ENCODE results near the gene SLC44A4.

The SLC44A4 gene

DNA sequence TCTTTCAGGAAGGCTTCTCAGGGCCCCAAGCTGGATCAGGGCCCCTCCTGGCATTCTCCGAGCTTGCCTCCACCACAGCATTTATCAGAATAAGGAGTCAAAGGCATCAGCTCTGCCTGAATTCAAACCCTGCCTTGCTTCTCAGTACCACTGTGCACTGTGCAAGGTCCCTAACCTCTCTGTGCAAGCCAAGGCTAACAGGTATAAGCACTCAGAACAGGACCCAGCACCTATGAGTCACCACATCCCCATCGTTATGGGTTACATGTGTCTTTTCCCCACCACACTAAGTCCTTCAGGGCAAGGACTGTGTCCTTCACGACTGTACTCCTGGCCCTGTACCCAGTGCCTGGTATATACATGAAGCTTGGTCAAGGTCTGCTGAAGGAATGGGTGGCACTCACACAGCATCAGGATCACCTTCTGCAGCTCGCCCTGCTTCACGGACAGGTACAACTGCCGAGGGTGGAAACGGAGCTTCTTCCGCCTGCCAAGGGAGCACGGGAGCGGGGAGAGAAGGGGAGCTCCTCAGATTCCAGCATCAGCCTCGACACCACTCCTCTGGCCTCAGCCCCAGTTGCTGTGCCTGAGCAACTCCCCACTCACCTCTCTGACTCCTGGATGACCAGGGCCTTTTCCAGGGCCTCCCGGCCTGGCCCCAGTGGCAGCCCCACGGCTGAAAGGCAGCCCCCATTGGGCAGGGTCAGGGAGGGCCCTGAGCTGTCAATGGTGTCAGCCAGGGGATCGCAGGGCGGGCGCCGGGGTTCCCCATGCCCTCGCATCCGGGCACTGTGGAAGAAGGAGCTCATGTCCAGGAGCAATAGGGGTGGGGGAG is 8.6 kb upstream of the SLC44A4 start:
- TF ChIP-seq, protein P1, sequence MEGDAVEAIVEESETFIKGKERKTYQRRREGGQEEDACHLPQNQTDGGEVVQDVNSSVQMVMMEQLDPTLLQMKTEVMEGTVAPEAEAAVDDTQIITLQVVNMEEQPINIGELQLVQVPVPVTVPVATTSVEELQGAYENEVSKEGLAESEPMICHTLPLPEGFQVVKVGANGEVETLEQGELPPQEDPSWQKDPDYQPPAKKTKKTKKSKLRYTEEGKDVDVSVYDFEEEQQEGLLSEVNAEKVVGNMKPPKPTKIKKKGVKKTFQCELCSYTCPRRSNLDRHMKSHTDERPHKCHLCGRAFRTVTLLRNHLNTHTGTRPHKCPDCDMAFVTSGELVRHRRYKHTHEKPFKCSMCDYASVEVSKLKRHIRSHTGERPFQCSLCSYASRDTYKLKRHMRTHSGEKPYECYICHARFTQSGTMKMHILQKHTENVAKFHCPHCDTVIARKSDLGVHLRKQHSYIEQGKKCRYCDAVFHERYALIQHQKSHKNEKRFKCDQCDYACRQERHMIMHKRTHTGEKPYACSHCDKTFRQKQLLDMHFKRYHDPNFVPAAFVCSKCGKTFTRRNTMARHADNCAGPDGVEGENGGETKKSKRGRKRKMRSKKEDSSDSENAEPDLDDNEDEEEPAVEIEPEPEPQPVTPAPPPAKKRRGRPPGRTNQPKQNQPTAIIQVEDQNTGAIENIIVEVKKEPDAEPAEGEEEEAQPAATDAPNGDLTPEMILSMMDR (IDR thresholded peaks at IDR 0.05; ENCODE audit: low read depth, low read length): no peak
- in situ Hi-C loops (cut with HindIII; ENCODE audit: low sequenced_read_pairs): no loop called here
- DNase-seq (ENCODE audit: low read depth, low spot score): no peak
- no peak overlapping the region for H3K4me3 ChIP-seq (ENCODE audit: low read depth, low read length)

DNA sequence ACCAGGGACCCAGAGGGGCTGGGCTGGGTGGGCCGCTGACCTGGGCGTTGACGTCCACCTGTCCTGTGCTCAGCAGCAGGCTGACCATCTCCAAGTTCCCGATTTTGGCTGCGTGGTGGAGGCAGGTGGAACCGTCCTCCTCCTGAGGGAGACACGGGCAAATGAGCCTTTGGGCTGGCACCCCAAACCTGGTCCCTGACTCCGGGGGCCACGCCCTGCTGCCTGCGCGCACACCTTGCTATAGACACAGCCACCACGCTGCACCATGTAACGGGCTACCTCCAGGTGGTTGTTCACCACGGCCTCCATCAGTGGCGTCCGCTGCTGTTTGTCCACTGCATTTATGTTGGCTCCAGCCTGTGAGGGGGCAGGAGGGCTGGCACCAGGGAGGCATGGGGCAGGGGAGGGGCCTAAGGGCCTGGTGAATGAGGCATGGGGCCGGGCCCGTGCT is 7.8 kb upstream of the SLC44A4 start:
- in situ Hi-C loops (cut with HindIII; ENCODE audit: low sequenced_read_pairs): no loop called here
- TF ChIP-seq, protein P1 (IDR thresholded peaks at IDR 0.05; ENCODE audit: low read depth, low read length): no peak
- H3K4me3 ChIP-seq (ENCODE audit: low read depth, low read length): no peak overlapping the region
- DNase-seq (ENCODE audit: low read depth, low spot score): no peak

DNA sequence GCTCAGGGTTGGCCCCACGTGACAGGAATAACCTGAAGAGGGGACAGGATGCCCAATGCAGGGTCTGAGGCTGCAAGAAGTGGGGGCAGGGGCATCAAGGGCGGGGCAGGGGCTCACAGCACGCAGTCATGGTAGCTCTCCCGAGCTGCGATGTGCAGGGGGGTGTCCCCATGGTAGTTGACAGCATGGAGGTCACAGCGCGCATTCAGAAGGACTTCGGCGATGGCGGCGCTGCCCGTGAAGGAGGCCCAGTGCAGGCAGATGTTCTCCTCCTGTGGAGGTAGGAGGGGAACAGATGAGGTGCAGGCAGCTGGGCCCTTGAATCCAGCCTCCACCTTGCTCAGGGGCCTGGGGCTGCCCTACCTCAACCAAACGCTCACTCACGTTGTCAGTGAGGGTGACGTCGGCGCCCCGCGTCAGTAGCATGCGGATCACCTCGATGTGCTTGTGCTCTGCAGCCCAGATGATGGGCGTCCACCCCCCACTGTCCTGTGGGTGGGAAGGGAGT is 5.8 kb upstream of the SLC44A4 start:
- no peak for DNase-seq (ENCODE audit: low read depth, low spot score)
- no peak overlapping the region for H3K4me3 ChIP-seq (ENCODE audit: low read depth, low read length)
- in situ Hi-C loops (cut with HindIII; ENCODE audit: low sequenced_read_pairs): no loop called here
- TF ChIP-seq, protein P1 (IDR thresholded peaks at IDR 0.05; ENCODE audit: low read depth, low read length): no peak

DNA sequence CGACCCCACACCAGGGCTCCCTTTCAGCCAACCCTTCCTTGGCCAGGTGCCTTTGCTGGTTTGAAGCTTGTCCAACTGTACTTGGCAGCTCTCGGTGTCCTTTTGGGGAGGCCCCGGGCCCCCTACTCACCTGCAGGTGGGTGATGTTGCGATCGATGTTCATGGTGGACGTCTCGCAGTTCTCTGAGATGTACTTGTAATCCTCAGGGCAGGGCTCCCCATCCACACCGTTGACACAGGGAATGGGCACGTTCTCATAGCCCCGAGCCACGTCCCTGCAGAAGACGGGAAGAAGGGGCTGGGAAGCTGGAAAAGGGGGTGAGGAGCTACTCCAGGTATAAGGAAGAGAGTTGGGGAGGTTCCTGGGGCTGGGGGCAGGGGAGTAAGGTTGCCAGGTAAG is 4.9 kb upstream of the SLC44A4 start:
- no peak for DNase-seq (ENCODE audit: low read depth, low spot score)
- no peak overlapping the region for H3K4me3 ChIP-seq (ENCODE audit: low read depth, low read length)
- TF ChIP-seq, protein P1 (IDR thresholded peaks at IDR 0.05; ENCODE audit: low read depth, low read length): no peak
- in situ Hi-C loops (cut with HindIII; ENCODE audit: low sequenced_read_pairs): no loop called here

DNA sequence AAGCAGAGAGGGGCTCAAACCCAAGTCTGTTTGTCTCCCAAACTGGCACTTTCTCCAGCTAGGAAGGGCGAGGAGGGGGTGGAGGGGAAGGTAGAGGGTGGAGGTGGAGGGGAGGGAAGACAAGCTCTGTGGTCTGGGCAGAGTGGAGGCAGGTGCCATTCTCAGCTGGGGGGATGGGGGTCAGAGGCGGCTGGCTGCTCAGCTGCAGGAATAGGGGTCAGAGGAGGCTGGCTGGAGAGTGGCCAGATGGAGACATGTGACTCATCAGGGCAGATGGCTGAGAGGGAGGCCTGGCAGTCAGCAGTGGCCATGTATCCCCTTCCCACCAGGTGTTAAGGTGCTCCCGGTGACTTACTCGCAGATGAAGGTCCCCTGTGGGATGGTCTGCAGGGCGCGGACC is 3.5 kb upstream of the SLC44A4 start:
- no peak for DNase-seq (ENCODE audit: low read depth, low spot score)
- in situ Hi-C loops (cut with HindIII; ENCODE audit: low sequenced_read_pairs): no loop called here
- TF ChIP-seq, protein P1 (IDR thresholded peaks at IDR 0.05; ENCODE audit: low read depth, low read length): no peak
- H3K4me3 ChIP-seq (ENCODE audit: low read depth, low read length): no peak overlapping the region

DNA sequence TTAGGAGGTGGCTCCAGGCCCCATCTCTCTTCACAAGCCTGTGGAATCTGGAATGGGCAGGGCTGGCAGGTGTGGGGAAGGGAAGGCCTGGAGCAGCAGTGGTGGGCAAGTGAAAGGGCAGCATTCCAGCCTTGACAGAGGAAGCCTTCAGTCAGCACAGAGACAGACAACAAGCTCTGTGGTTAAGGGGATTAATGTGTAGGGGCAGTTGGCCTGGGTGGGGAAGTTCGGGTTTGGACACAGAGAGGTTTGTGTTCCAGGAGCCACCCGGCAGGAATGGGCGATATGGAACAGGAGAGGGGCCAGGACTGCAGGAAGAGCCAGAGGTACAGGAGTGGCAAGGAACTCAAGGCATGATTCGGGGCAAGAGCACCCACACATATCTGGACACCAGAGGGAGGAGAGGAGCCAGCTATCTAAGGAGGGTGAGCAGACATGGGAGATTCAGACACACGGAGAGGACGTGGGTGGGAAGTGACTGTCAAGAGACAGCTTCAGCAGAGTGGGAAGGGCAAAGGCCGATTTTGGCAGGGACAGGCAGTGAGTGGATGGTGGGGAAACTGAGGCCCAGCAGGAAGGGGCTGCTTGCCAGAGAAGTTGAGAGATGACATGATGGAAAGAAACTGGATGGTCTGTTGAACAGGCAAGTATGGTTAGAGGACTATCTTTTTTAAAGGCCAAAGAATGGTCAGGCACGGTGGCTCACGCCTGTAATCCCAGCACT is 2.5 kb upstream of the SLC44A4 start:
- TF ChIP-seq, protein P1 (IDR thresholded peaks at IDR 0.05; ENCODE audit: low read depth, low read length): no peak
- in situ Hi-C loops (cut with HindIII; ENCODE audit: low sequenced_read_pairs): no loop called here
- H3K4me3 ChIP-seq (ENCODE audit: low read depth, low read length): no peak overlapping the region
- no peak for DNase-seq (ENCODE audit: low read depth, low spot score)
